Karpas-422 (cell line): ENCODE results near the gene SSBP1. TPM values are rescaled to one million over a fixed set of nuclear protein-coding genes. Genes with fewer than 3 reads are reported as not detected.
"Not testable (repeated sequence)": the region's sequence is repeated elsewhere in the genome, so short reads cannot be mapped to it uniquely, and the experiment has no call there.

Experiments
- DNase-seq: peaks from one replicate; pipeline ENCODE4 v3.0.0-alpha.2; 2015
- H2AFZ ChIP-seq: fragments of 200-600 bp; sonication (generic); 2 replicates; pipeline ENCODE4 v1.6.1; 2014; ENCODE audit warnings: antibody characterized with exemption, low read length, mixed read lengths
- H3K27ac ChIP-seq: fragments of 200-600 bp; sonication (generic); 2 replicates; pipeline ENCODE4 v1.5.1; 2014; ENCODE audit warnings: mild to moderate bottlenecking, low read length, moderate library complexity
- H3K27me3 ChIP-seq: fragments of 200-600 bp; sonication (generic); 2 replicates; pipeline ENCODE4 v1.6.1; 2014; ENCODE audit warnings: low read length, mixed read lengths
- H3K36me3 ChIP-seq: fragments of 200-600 bp; sonication (generic); 2 replicates; pipeline ENCODE4 v1.6.1; 2014; ENCODE audit warnings: low read length, mixed read lengths; ENCODE audit not compliant: insufficient read depth
- H3K4me1 ChIP-seq: fragments of 200-600 bp; sonication (generic); 2 replicates; pipeline ENCODE4 v1.6.1; 2014; ENCODE audit warnings: mild to moderate bottlenecking, low read length, mixed read lengths
- H3K4me2 ChIP-seq: fragments of 200-600 bp; sonication (generic); 2 replicates; pipeline ENCODE4 v1.6.1; 2014; ENCODE audit warnings: low read length, low read depth, mild to moderate bottlenecking; ENCODE audit not compliant: poor library complexity, severe bottlenecking
- H3K4me3 ChIP-seq: fragments of 200-600 bp; sonication (generic); 2 replicates; pipeline ENCODE4 v1.5.1; 2014; ENCODE audit warnings: mild to moderate bottlenecking, antibody characterized with exemption, low read length, mixed read lengths
- H3K79me2 ChIP-seq: fragments of 200-600 bp; sonication (generic); 2 replicates; pipeline ENCODE4 v1.6.1; 2014; ENCODE audit warnings: mild to moderate bottlenecking, low read length, mixed read lengths
- H3K9ac ChIP-seq: fragments of 200-600 bp; sonication (generic); 2 replicates; pipeline ENCODE4 v1.6.0; 2014; ENCODE audit warnings: low read length
- H3K9me2 ChIP-seq: fragments of 200-600 bp; sonication (generic), shearing (Covaris generic); replicated peaks from 2 replicates; pipeline ENCODE4 v1.6.0; 2014; ENCODE audit warnings: mild to moderate bottlenecking, low read length, moderate library complexity; ENCODE audit not compliant: insufficient read depth
- H3K9me3 ChIP-seq: fragments of 300-700, 200-600 bp; sonication (generic); 2 replicates; pipeline ENCODE4 v1.6.1; 2014; ENCODE audit warnings: low read length, mixed read lengths
- H4K20me1 ChIP-seq: fragments of 200-600 bp; sonication (generic); 2 replicates; pipeline ENCODE4 v1.6.1; 2014; ENCODE audit warnings: mild to moderate bottlenecking, antibody characterized with exemption, low read length, low read depth; ENCODE audit not compliant: insufficient read depth
- total RNA-seq: library from RNA; depleted of rRNA; stranded (reverse); fragments of >200 nt; shearing (Covaris generic); gene quantifications from 2 replicates; pipeline ENCODE4 v1.2.3, GENCODE V29; 2014; ENCODE audit warnings: low replicate concordance

SSBP1 gene
- total RNA-seq, 1 experiment from 2014 or later: 176 TPM

- Histone ChIP-seq H3K4me1 (peaks cover under 1% of the 10 kb centered on the region; the same call in 1 of the 2 replicates), H3K9ac (no peak overlapping the region), H2AFZ (no peak overlapping the region), H3K27me3 (no peaks in the 10 kb centered on the region), H3K79me2 (no peaks in the 10 kb centered on the region), H3K4me2 (no peak overlapping the region), H3K9me2 (no peaks in the 10 kb centered on the region), H4K20me1 (no peaks in the 10 kb centered on the region), H3K4me3 (no peak overlapping the region), H3K9me3 (no peaks in the 10 kb centered on the region), H3K27ac (no peak overlapping the region), H3K36me3 (no peaks in the 10 kb centered on the region)
- no peak for DNase-seq
These were observed 6.5 kb upstream of the SSBP1 start for GRCh38 chr7:141731476-141732149.

DNA sequence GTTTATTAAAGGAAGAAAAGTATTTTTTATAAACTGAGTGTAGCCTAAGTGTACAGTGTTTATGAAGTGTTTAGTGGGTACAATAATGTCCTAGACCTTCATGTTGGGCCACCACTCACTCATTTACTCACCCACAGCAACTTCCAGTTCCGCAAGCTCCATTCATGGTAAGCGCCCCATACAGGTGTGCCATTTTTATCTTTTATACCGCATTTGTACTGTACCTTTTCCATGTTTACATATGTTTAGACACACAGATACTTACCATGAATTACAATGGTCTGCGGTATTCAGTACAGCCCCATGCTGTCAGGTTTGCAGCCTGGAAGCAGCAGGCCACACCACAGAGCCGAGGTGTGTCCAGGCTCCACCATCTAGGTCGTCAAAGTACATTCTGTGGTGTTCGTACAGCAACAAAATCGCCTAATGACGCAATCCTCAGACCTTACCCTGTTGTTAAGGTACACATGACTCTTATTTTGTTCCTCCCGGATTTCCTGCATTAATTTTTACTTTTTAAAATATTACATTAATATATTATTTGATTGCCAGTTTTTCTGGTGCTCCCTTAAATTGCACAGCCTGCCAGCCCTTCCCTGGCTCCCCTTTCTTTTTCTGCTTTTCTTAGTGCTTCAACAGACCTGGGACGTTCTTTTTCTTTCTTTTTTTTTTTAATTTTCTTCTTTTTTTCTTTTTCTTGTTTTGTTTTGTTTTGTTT lies 881 bp upstream of the SSBP1 start:
- peaks cover 45% of the 10 kb centered on the region for H3K79me2 ChIP-seq
- H3K27ac ChIP-seq: peak overlapping the region; percentile 79
- H3K36me3 ChIP-seq: peaks cover 31% of the 10 kb centered on the region
- no peaks in the 10 kb centered on the region for H4K20me1 ChIP-seq
- peak overlapping the region; percentile 88 for H3K4me2 ChIP-seq
- H3K9me3 ChIP-seq: no peaks in the 10 kb centered on the region
- peak overlapping the region; percentile 71 for H3K4me3 ChIP-seq
- DNase-seq: peak; percentile 61
- H2AFZ ChIP-seq: peak overlapping the region; percentile 95
- H3K9ac ChIP-seq: peak overlapping the region; percentile 72
- H3K4me1 ChIP-seq: peaks cover 22% of the 10 kb centered on the region
- H3K9me2 ChIP-seq: no peaks in the 10 kb centered on the region
- no peaks in the 10 kb centered on the region for H3K27me3 ChIP-seq

- Histone ChIP-seq H3K4me1 (peaks cover 22% of the 10 kb centered on the region), H3K36me3 (peaks cover 40% of the 10 kb centered on the region), H3K9ac (peak overlapping the region; percentile 72), H3K9me2 (no peaks in the 10 kb centered on the region), H3K27ac (peak overlapping the region; percentile 40), H3K4me2 (peak overlapping the region; percentile 85), H3K27me3 (no peaks in the 10 kb centered on the region), H3K9me3 (no peaks in the 10 kb centered on the region), H4K20me1 (no peaks in the 10 kb centered on the region), H3K79me2 (peaks cover 53% of the 10 kb centered on the region), H3K4me3 (peak overlapping the region; percentile 71), H2AFZ (no peak overlapping the region)
- DNase-seq: no peak
These were observed 445 bp downstream of the SSBP1 start for GRCh38 chr7:141738592-141739013.

DNA sequence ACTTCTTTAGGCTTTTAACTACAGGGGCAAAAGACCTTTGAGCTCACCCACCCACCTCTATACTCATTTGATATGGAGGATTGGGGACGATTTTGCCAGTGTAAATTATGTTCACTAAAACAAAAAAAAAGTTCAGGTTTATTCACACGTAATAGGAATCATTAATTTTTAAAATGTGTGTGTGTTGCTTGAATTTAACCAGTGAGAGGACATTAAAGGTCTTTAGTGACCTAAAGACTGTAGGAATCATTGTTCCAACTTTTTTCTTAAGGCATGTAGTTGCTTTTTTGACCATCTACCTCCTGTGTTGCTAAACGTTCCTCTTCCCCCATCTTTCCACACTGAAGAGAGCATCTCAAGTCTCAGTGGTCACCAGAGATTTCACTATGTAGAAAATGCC lies 1.1 kb downstream of the SSBP1 start:
- H3K27ac ChIP-seq: peak overlapping the region; percentile 40
- DNase-seq: no peak
- H3K4me2 ChIP-seq: peak overlapping the region; percentile 85
- no peak overlapping the region for H2AFZ ChIP-seq
- no peaks in the 10 kb centered on the region for H3K9me3 ChIP-seq
- H4K20me1 ChIP-seq: no peaks in the 10 kb centered on the region
- H3K36me3 ChIP-seq: peaks cover 46% of the 10 kb centered on the region
- no peaks in the 10 kb centered on the region for H3K9me2 ChIP-seq
- no peaks in the 10 kb centered on the region for H3K27me3 ChIP-seq
- peaks cover 58% of the 10 kb centered on the region for H3K79me2 ChIP-seq
- peak overlapping the region; percentile 71 for H3K4me3 ChIP-seq
- H3K4me1 ChIP-seq: peaks cover 22% of the 10 kb centered on the region
- H3K9ac ChIP-seq: peak overlapping the region; percentile 72

- Histone ChIP-seq H3K27ac (no peak overlapping the region), H3K9me3 (no peaks in the 10 kb centered on the region), H3K79me2 (peaks cover 64% of the 10 kb centered on the region), H2AFZ (no peak overlapping the region), H3K9ac (no peak overlapping the region), H3K4me1 (peaks cover 16% of the 10 kb centered on the region), H3K4me3 (no peak overlapping the region), H3K9me2 (no peaks in the 10 kb centered on the region), H3K4me2 (no peak overlapping the region), H3K27me3 (no peaks in the 10 kb centered on the region), H3K36me3 (peaks cover 76% of the 10 kb centered on the region), H4K20me1 (no peaks in the 10 kb centered on the region)
- DNase-seq: no peak
These were observed 4.1 kb downstream of the SSBP1 start for GRCh38 chr7:141742229-141742628.

DNA sequence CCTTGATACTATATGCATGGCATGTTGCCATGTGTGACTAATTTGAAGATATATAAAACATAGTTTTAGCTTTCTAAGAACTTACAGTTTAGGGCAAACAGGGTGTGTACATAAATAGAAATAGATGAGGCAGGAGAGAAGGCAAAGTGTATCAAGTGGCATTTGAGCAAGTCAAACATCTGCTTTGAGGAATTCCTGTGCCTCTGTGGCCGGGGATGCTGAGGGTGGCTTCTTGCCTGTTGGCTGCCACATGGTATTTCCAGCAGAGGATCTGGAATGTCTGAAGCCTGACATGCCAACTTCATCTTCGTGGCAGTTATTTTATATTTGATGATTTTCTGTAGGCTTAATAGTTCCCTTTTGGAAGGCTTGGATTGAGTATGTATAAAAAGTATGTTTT lies 6.0 kb downstream of the SSBP1 start:
- Histone ChIP-seq H3K27ac (no peak overlapping the region), H3K4me1 (peaks cover 13% of the 10 kb centered on the region), H3K9me2 (no peaks in the 10 kb centered on the region), H3K9me3 (no peaks in the 10 kb centered on the region), H3K9ac (no peak overlapping the region), H3K36me3 (peaks cover 93% of the 10 kb centered on the region), H3K79me2 (peaks cover 53% of the 10 kb centered on the region), H3K4me3 (no peak overlapping the region), H3K27me3 (no peaks in the 10 kb centered on the region), H3K4me2 (no peak overlapping the region), H4K20me1 (no peaks in the 10 kb centered on the region), H2AFZ (no peak overlapping the region)
- no peak for DNase-seq

DNA sequence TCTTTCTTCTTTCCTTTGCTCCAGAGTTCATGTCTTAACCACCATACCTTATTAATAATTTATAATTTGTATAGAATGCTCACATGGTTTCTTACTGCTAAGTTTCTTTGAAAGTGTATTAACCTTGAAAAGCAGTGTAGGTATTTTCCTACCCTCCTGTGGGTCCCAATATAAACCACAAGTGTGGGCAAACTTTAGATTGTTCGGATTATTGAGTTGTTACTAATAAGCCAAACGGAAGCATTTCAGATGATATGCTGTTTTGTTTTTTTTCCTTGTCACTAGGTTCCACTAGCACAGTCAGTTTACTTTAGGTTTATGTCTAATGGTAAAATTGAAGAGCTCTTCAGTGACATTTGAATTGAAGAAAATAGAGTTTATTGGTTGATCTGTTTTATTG lies 10.2 kb downstream of the SSBP1 start:
- H3K9me2 ChIP-seq: no peaks in the 10 kb centered on the region
- H3K27me3 ChIP-seq: no peaks in the 10 kb centered on the region
- H3K4me1 ChIP-seq: no peaks in the 10 kb centered on the region
- H2AFZ ChIP-seq: no peak overlapping the region
- no peaks in the 10 kb centered on the region for H4K20me1 ChIP-seq
- H3K79me2 ChIP-seq: peaks cover 17% of the 10 kb centered on the region
- H3K4me2 ChIP-seq: no peak overlapping the region
- DNase-seq: no peak
- no peak overlapping the region for H3K9ac ChIP-seq
- H3K4me3 ChIP-seq: no peak overlapping the region
- H3K9me3 ChIP-seq: peaks cover 20% of the 10 kb centered on the region
- H3K27ac ChIP-seq: no peak overlapping the region
- peaks cover 96% of the 10 kb centered on the region for H3K36me3 ChIP-seq

DNA sequence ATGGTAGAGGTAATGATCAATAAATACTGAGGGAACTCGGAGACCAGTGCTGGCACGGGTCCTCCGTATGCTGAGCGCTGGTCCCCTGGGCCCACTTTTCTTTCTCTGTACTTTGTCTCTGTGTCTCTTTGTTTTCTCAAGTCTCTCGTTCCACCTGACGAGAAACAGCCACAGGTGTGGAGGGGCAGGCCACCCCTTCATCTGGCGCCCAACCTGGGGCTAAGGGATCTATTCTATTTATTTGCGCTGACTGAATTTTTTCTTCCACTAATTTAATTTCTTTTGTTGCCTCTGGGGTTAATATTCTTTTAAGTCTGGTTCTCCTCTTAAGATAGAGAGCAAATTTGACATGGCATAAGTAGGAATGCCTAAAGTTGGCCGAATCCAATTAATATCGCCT lies 13.7 kb downstream of the SSBP1 start:
- Histone ChIP-seq H3K36me3 (peaks cover 67% of the 10 kb centered on the region), H3K9me3 (peaks cover 20% of the 10 kb centered on the region)
- not testable (repeated sequence) for H2AFZ ChIP-seq, H4K20me1 ChIP-seq, H3K4me3 ChIP-seq, H3K4me2 ChIP-seq, H3K9me2 ChIP-seq, H3K79me2 ChIP-seq, H3K27ac ChIP-seq, H3K4me1 ChIP-seq, H3K27me3 ChIP-seq, H3K9ac ChIP-seq
- DNase-seq: peak; percentile 61
